Nephron progenitor cell (in vitro differentiated cells): ENCODE results near the gene NPHS1.

ENCODE experiments used
- DNase-seq: peaks from one replicate; pipeline ENCODE4 v3.0.0; 2021
- H3K27ac Mint-ChIP-seq: 2 replicates; pipeline ENCODE4 v1.8.0; 2021; ENCODE audit warnings: mild to moderate bottlenecking, moderate library complexity, mixed read lengths
- H3K27me3 Mint-ChIP-seq: 2 replicates; pipeline ENCODE4 v1.8.0; 2021; ENCODE audit warnings: mild to moderate bottlenecking, low read depth, mixed read lengths; ENCODE audit not compliant: poor library complexity
- H3K36me3 Mint-ChIP-seq: 2 replicates; pipeline ENCODE4 v1.8.0; 2021; ENCODE audit warnings: low read depth, mixed read lengths
- H3K4me1 Mint-ChIP-seq: 2 replicates; pipeline ENCODE4 v1.8.0; 2021; ENCODE audit warnings: mixed read lengths
- H3K4me3 Mint-ChIP-seq: 2 replicates; pipeline ENCODE4 v1.8.0; 2021; ENCODE audit warnings: mild to moderate bottlenecking, moderate library complexity, mixed read lengths
- H3K9me3 Mint-ChIP-seq: 2 replicates; pipeline ENCODE4 v1.8.0; 2021; ENCODE audit warnings: mild to moderate bottlenecking, moderate library complexity, mixed read lengths
- TF ChIP-seq, protein P1 (sequence below): fragments of 200-600 bp; sonication (generic); IDR thresholded peaks from 2 replicates; pipeline ENCODE4 v1.5.0; 2021; ENCODE audit warnings: antibody characterized with exemption

Gene NPHS1

DNA sequence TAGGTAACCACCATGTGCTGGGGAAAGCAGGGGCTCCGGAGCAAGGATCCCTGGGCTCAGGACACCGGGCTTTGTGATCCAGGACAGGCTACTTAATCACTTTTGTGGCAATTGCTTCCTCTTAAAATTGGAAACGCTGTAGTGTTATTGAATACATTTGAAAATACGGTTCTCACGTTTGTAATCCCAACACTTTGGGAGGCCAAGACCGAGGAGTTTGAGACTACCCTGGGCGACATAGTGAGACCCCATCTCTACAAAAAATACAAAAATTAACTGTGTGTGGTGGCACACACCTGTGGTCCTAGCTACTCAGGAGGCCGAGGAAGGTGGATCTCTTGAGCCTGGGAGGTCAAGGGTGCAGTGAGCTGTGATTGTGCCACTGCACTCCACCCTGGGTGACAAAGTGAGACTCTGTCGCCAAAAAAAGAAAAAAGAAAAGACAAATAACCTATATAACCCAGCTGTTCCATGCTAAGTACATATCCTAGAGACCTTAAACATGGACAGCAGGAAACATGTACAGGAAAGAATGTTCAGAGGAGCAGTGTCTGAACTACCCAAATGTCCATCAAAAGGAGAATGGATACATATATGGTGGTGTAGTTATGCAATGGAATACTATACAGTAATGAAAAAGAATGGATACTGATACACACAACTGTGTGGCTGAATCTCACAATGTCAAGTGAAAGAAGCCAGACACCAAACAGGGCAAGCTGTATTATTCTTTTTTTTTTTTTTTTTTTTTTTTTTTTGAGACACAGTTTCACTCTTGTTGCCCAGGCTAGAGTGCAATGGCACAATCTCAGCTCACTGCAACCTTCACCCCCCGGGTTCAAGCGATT, 39.0 kb downstream of the NPHS1 start:
- H3K4me1 Mint-ChIP-seq, result no peaks in the 10 kb centered on the region
- H3K27me3 Mint-ChIP-seq, result peaks cover 61% of the 10 kb centered on the region
- no peak overlapping the region for H3K27ac Mint-ChIP-seq
- no peak overlapping the region for H3K4me3 Mint-ChIP-seq
- TF ChIP-seq, protein P1, sequence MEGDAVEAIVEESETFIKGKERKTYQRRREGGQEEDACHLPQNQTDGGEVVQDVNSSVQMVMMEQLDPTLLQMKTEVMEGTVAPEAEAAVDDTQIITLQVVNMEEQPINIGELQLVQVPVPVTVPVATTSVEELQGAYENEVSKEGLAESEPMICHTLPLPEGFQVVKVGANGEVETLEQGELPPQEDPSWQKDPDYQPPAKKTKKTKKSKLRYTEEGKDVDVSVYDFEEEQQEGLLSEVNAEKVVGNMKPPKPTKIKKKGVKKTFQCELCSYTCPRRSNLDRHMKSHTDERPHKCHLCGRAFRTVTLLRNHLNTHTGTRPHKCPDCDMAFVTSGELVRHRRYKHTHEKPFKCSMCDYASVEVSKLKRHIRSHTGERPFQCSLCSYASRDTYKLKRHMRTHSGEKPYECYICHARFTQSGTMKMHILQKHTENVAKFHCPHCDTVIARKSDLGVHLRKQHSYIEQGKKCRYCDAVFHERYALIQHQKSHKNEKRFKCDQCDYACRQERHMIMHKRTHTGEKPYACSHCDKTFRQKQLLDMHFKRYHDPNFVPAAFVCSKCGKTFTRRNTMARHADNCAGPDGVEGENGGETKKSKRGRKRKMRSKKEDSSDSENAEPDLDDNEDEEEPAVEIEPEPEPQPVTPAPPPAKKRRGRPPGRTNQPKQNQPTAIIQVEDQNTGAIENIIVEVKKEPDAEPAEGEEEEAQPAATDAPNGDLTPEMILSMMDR, result no peak
- no peaks in the 10 kb centered on the region for H3K9me3 Mint-ChIP-seq
- no peaks in the 10 kb centered on the region for H3K36me3 Mint-ChIP-seq
- DNase-seq, result no peak

DNA sequence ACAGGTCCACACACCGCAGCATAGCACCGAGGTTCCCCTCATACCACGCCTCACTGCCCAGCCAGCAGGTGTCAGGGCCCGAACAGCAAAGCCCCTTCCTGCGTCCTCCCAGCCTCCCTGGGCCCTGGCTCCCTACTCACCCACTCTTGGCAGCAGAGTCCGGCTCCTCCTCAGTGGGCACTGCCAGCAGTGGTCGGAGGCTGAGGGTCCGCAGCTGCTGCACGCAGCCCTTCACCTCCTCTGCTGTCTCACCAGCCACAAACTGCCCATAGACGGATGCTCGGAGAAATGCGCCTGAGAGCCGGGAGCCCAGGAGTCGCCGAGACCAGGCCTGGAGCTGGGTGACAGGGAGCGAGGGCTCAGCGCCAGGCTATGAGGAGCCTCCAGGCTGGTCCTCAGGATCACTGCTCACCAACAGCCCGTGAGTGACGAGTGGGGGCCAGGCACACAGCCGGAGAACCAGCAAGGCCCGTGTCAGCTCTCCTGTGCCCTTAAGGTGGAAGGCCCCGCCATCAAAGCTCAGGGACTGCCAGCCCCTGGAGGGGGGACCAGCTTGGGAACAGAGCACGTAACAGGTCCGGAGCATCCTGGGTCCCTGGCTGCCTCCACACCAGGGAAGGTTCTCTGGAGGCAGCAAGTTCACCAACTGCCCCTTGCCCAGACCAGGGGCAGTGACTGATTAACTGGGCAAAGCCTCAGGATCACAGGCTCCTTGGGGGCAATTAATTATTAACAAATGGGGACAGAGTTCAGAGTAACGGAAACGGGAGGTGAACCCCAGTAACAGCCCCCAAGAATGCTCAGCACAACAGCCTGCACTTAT, 39.9 kb downstream of the NPHS1 start, which contains the start of gene PRODH2:
Gene PRODH2 (minus strand): TSS at position 626 of the 823 bp plus-strand sequence. CDS start 40 bp downstream, at position 586.
- H3K36me3 Mint-ChIP-seq, result no peaks in the 10 kb centered on the region
- H3K27ac Mint-ChIP-seq, result no peak within 1 kb of the TSS
- no peak for DNase-seq
- no peak within 1 kb of the TSS for H3K4me3 Mint-ChIP-seq
- no peaks in the 10 kb centered on the region for H3K4me1 Mint-ChIP-seq
- H3K9me3 Mint-ChIP-seq, result no peaks in the 10 kb centered on the region
- TF ChIP-seq, protein P1, result no peak
- H3K27me3 Mint-ChIP-seq, result peaks cover 58% of the 10 kb centered on the region

DNA sequence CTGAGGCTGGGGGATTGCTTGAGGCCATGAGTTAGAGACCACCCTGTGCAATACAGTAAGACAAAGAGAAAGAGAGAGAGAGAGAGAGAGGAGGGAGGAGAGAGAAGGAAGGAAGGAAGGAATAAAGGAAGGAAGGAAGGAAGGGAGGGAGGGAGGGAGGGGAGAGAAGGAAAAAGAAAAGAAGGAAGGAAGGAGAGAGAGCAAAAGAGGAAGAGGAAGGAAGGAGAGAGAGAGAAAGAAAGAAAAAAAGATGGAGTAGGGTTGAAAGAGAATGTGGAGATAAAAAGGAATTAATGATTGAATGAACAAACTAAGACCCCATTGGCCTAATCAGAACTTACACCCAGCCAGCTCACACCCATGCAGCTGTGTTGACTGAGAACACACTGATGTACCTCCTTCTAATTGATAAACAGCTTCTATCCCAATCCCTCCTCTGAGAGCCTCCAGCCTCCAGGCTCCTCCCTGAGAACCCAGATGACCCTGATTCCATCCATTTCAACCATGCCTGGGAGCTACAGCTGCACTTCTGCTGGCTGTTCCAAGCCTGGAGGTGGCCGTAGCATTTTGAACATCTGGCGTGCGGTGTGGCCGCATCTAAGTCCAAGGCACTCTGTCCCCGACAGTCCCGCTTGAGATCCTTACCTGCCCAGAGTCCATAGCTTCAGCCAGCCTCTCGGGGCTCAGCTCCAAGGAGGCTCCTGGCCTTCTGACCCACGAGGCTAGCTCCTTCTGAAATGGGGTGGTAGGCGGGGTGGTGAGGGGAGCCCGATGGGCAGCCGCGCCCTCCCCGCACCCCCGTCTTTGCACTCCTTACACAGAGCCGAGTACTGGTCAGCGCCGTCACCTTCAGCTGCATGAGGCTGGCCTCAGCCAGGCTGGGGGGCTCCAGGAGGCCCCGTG, 40.7 kb downstream of the NPHS1 start:
- no peak overlapping the region for H3K27ac Mint-ChIP-seq
- peaks cover 55% of the 10 kb centered on the region for H3K27me3 Mint-ChIP-seq
- H3K4me3 Mint-ChIP-seq, result no peak overlapping the region
- DNase-seq, result no peak
- H3K4me1 Mint-ChIP-seq, result no peaks in the 10 kb centered on the region
- no peaks in the 10 kb centered on the region for H3K36me3 Mint-ChIP-seq
- no peaks in the 10 kb centered on the region for H3K9me3 Mint-ChIP-seq
- TF ChIP-seq, protein P1, result no peak

DNA sequence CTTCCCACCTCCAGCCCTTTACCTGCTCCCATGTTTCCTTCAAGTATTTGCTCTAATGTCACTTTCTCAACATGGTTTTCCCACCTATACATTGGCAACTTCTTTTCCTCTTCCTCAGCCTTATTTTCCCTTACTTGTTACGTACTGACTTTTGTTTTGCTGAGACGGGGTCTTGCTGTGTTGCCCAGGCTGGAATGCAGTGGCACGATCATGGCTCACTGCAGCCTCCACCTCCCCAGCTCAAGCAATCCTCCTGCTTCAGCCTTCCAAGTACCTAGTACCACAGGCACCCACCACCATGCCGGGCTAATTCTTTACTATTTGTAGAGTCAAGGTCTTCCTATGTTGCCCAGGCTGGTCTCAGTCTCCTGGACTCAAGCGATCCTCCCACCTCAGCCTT, 44.7 kb downstream of the NPHS1 start:
- Mint-ChIP-seq H3K27me3 (peaks cover 59% of the 10 kb centered on the region), H3K9me3 (no peaks in the 10 kb centered on the region), H3K4me1 (no peaks in the 10 kb centered on the region), H3K27ac (no peak overlapping the region), H3K4me3 (no peak overlapping the region), H3K36me3 (no peaks in the 10 kb centered on the region)
- DNase-seq, result no peak
- TF ChIP-seq, protein P1, result no peak

DNA sequence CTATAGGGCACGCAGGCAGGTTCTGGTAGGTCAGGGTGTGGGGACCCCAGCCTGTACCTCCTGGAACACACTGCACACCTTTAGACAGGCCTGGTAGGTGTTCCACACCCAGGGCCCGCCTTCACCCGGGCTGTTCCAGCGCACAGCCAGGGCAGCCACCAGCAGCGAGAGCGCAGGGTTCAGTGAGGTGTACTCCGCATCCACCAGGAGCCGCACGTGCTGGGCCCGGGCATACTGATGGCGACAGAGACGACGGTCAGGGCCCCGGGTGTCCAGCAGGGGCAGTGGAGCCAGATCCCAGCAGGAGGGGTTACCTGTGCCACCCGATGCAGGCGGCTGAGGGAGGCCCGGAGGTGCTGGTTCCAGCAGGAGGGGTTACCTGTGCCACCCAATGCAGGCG, 45.7 kb downstream of the NPHS1 start:
- H3K9me3 Mint-ChIP-seq, result peaks cover 5% of the 10 kb centered on the region
- no peaks in the 10 kb centered on the region for H3K36me3 Mint-ChIP-seq
- no peak overlapping the region for H3K4me3 Mint-ChIP-seq
- peaks cover 52% of the 10 kb centered on the region for H3K27me3 Mint-ChIP-seq
- H3K27ac Mint-ChIP-seq, result no peak overlapping the region
- H3K4me1 Mint-ChIP-seq, result no peaks in the 10 kb centered on the region
- no peak for DNase-seq
- TF ChIP-seq, protein P1, result no peak
